Duodenal mucosa (tissue), 2 donors: Measurements from ENCODE around the gene CD99.
"Not testable (repeated sequence)": the region's sequence is repeated elsewhere in the genome, so short reads cannot be mapped to it uniquely, and the experiment has no call there.

Experiments used
- H3K27ac ChIP-seq: one replicate; pipeline ENCODE4 v1.7.0; 2013; ENCODE audit warnings: low read depth, low read length
- H3K27me3 ChIP-seq, 2 donors: one replicate each; pipeline ENCODE4 v1.7.0; 2013; ENCODE audit warnings: low read length in 2 of 2, control low read depth in 1 of 2; ENCODE audit not compliant: insufficient read depth in 2 of 2, control insufficient read depth in 1 of 2
- H3K36me3 ChIP-seq, 2 donors: one replicate each; pipeline ENCODE4 v1.7.0; 2013; ENCODE audit warnings: low read length in 2 of 2, control low read depth in 1 of 2; ENCODE audit not compliant: insufficient read depth in 2 of 2, control insufficient read depth in 1 of 2
- H3K4me1 ChIP-seq, 2 donors: one replicate each; pipeline ENCODE4 v1.7.0; 2013; ENCODE audit warnings: low read length in 2 of 2, control low read depth in 1 of 2; ENCODE audit not compliant: insufficient read depth in 2 of 2, control insufficient read depth in 1 of 2
- H3K4me3 ChIP-seq, 2 donors: one replicate each; pipeline ENCODE4 v1.7.0; 2013; ENCODE audit warnings: low read length in 2 of 2, low read depth in 1 of 2
- H3K9ac ChIP-seq, 2 donors: one replicate each; pipeline ENCODE4 v1.7.0; 2013; ENCODE audit warnings: low read length in 2 of 2, low read depth in 1 of 2
- H3K9me3 ChIP-seq, 2 donors: one replicate each; pipeline ENCODE4 v1.7.0; 2013; ENCODE audit warnings: low read length in 2 of 2, control low read depth in 1 of 2; ENCODE audit not compliant: control insufficient read depth in 1 of 2

Gene CD99

DNA sequence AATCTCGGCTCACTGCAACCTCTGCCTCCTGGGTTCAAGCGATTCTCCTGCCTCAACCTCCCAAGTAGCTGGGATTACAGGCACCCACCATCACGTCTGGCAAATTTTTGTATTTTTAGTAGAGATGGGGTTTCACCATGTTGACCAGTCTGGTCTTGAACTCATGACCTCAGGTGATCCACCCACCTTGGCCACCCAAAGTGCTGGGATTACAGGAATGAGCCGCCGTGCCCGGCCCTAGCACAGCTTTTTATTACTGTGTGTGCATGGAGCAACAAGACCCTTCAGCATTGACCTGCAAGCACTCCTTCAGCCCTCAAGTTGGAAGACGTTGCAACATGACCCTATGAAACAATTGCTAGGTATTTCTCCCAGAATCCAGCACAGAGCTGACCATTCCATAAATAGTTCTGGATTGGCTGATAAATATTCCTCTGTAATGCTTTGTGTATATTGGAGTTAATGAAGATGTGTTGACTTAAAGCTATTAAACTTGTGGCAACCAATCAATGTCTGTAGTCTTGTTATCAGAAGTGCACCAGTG is 15.4 kb upstream of the CD99 start:
- H3K27ac ChIP-seq, H3K27me3 ChIP-seq: not testable (repeated sequence)

DNA sequence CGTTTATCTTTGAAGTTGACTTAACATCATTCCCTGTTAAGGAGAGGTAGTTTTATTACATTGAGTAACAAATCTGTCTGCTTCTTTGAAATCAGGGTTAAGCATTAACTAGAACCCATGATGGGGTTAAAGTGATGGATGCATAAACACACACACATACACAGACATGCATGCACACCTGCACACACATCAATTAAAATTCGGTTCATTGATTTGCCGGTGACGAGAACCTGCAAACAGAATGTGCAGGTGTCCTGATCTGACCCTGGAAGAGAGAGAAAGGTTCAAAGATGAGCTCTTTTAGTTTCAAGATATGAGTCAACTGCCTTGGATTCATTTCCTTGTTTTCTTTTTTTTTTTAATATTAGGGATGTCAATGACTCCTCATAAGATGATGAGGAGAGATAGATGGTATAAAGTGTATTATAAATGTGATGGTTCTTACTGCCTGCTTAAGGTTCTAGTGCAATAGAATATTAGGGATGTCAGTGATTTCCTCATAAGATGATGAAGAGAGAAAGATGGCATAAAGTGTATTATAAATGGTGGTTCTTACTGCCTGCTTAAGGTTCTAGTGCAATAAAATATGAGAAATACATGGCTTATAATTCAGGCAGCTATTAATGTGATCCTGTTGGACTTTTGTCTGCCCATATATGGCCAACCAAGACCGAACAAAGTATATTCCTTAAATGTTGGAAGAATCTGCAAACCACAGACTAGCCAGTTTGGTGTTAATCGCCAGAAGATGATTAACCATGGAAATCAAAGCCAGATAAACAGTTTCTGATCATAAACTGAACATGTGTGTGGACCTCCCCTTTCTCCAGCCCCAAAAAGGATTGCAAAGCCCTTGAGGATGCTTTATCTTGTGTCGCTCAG is 14.1 kb upstream of the CD99 start:
- Histone ChIP-seq H3K27me3 (no peaks in the 10 kb centered on the region), H3K27ac (no peak overlapping the region), H3K9ac (no peak overlapping the region), H3K4me3 (peak overlapping the region in 1 of 2 donors; percentile 36), H3K4me1 (peaks cover 14 to 18% of the 10 kb centered on the region in 2 donors), H3K36me3 (no peaks in the 10 kb centered on the region), H3K9me3 (no peaks in the 10 kb centered on the region)

More for the DNA sequence above, 15.4 kb upstream of the CD99 start:
- H3K9me3 ChIP-seq, H3K36me3 ChIP-seq, H3K9ac ChIP-seq, H3K4me3 ChIP-seq: not testable (repeated sequence)
- peaks cover 14 to 18% of the 10 kb centered on the region in 2 donors for H3K4me1 ChIP-seq

DNA sequence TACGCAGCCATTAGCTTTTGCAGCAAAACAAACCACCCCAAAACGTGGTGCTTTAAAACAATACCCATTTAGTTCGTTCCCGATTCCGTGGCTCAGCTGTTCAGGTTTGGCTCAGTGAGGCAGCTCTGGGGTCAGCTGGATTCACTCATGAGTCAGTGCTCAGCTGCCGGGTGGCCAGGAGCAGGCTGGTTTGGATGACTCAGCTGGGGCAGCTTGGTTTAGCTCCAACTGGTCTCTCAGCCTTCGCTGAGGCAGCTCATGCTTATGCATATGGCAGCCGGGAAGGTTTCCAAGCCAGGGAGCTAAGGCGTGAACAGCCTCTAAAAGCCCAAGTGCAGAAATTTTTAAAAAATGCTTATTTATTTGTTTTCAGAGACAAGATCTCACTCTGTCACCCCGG is 13.3 kb upstream of the CD99 start:
- H3K4me3 ChIP-seq = peak overlapping the region in 1 of 2 donors; percentile 36
- H3K9ac ChIP-seq = no peak overlapping the region
- peaks cover 14 to 18% of the 10 kb centered on the region in 2 donors for H3K4me1 ChIP-seq
- H3K27ac ChIP-seq = no peak overlapping the region
- no peaks in the 10 kb centered on the region for H3K9me3 ChIP-seq
- no peaks in the 10 kb centered on the region for H3K36me3 ChIP-seq
- H3K27me3 ChIP-seq = no peaks in the 10 kb centered on the region

DNA sequence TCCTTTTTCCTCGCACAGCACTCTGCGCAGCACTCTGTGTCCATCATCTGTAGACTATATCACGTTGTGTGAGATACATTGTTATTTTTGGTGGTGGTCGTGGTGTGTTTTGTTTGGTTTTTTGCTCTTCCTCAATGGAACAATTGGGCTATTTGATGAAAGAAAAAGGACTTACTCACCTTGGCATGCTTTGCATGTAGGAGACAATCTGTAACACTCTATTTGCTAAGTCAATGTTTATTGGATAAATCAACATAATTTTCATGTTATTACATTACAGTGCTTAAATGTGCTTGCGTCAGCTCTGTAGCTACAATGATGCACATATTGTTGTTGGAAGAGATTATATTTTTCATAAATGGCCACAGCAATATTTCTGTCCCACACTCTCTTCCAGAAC is 12.5 kb upstream of the CD99 start:
- peaks cover 14 to 18% of the 10 kb centered on the region in 2 donors for H3K4me1 ChIP-seq
- H3K9me3 ChIP-seq = no peaks in the 10 kb centered on the region
- no peaks in the 10 kb centered on the region for H3K36me3 ChIP-seq
- H3K27ac ChIP-seq = no peak overlapping the region
- H3K4me3 ChIP-seq = no peak overlapping the region
- no peak overlapping the region for H3K9ac ChIP-seq
- H3K27me3 ChIP-seq = no peaks in the 10 kb centered on the region

DNA sequence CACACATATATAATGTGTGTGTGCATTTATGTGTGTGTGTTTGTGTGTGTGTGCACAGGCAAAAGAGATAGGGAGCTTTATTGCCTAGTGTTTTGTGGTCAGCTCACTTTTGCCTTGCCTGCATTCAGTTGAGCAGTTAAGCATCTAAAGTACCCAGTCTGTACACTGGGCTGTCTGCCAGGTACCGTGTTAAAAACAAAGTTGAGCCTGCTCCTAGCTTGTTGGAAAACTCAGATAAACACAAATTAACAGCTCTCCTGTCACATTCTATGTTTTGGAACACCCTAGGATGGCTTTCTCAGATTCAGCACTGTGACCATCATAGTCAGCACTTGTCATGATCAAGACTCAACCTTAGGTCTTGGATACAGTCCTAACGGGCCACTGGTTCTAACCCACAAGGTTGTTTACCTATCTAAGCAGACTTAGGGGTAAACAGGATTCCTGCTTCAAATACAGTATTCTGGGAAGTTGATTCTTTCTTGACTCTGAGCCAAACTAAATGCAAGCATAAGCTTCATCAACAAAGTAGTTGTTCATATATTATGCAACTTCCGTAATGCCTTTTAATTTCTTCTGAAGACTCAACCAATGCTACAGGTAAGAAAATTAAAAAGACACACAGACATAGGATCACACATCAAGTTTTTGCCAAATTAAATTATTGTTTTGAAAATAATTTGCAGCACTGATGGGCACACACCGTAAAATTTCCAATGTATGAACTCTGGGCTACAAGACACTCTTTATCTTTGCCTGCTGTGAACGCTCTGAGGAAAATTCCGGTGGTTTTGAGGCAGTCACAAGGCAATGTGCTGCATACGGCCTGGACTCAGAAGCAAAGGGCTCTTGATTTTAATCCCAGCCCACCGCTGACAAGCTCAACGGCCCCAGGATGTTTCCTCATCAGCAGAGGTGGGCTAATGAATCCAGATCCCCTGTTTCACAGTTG is 11.3 kb upstream of the CD99 start:
- Histone ChIP-seq H3K9me3 (no peaks in the 10 kb centered on the region), H3K9ac (no peak overlapping the region), H3K4me3 (no peak overlapping the region), H3K36me3 (no peaks in the 10 kb centered on the region), H3K4me1 (peaks cover 14 to 18% of the 10 kb centered on the region in 2 donors), H3K27me3 (no peaks in the 10 kb centered on the region), H3K27ac (no peak overlapping the region)

DNA sequence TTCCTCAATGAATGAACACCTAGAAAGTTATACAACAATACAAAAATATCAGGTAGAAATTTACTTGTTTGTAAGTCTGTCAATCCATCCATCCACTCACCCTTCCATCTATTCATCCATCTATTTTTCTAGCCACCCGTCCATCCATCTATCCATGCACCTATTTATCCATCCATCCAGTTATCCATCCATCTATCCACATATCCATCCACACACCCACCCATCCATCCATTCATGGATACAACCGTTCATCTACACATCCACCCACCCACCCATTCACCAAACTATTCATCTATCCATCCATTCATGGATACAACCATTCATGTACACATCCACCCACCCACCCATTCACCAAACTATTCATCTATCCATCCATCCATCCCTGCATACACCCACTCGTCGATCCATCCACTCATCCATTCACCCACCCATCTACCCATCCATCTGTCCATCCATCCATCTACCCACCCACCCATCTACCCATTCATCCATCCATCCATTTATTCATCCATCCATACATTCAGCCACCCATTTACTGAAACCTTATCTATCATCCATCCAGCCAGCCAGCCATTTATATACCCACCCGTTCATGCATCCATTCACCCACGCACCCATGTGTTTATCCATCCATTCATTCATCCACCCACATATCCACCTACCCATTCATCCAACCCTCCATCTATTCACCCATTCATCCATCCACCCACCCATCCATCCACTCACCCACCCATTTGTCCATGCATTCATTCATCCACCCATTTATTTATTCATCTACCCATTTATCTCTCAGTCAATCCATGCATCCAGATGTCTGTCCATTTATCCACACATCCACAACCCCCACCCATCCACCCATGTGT is 10.4 kb upstream of the CD99 start:
- H3K4me1 ChIP-seq = peaks cover 14 to 18% of the 10 kb centered on the region in 2 donors
- H3K9ac ChIP-seq = no peak overlapping the region
- H3K27me3 ChIP-seq = no peaks in the 10 kb centered on the region
- no peaks in the 10 kb centered on the region for H3K9me3 ChIP-seq
- no peak overlapping the region for H3K27ac ChIP-seq
- H3K36me3 ChIP-seq = no peaks in the 10 kb centered on the region
- H3K4me3 ChIP-seq = no peak overlapping the region

DNA sequence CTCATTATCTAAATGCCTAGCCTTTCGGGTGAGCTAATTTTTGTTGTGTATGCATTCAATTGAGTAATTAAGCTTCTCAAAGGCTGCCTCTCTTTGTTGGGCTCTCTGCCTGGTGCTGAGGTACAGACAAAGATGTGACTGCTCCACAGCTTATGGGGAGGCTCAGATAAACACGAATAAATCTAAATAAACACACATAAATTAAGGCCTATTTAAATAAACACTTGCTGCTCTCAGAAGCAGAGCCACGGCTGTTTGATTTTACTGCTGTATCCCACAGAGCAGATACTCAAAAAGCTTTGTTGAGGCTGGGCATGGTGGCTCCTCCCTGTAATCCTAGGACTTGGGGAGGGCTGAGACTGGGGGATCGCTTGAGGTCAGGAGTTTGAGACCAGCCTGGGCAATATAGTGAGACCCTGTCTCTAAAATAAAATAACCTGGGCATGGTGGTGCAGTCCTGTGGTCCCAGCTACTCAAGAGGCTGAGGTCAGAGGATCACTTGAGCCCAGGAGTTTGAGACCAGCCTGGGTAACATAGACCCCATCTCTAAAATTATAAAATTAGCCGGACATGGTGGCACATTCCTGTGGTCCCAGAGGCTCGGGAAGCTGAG is 8.4 kb upstream of the CD99 start:
- Histone ChIP-seq H3K27ac (no peak overlapping the region), H3K36me3 (no peaks in the 10 kb centered on the region), H3K4me3 (no peak overlapping the region), H3K27me3 (no peaks in the 10 kb centered on the region), H3K9ac (no peak overlapping the region), H3K9me3 (no peaks in the 10 kb centered on the region), H3K4me1 (peaks cover 1 to 2% of the 10 kb centered on the region in 2 donors)

DNA sequence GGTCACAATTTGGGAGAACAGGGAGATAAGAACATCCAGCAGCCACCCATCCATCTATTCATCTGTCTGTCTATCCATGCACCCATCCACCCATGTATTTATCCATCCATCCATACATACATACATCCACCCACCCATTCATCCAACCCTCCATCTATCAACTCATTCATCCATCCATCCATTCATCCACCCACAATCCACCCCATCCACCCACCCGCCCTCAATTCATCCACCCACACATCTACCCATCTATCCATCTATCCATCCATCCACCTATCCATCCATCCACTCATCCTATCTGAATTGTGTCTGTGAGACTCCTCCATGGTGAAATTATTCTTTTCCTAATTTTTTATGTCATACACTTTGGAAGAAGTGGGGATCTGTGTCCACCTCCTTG is 6.8 kb upstream of the CD99 start:
- Histone ChIP-seq H3K36me3 (no peaks in the 10 kb centered on the region), H3K9ac (no peak overlapping the region), H3K27me3 (no peaks in the 10 kb centered on the region), H3K27ac (no peak overlapping the region), H3K9me3 (no peaks in the 10 kb centered on the region), H3K4me3 (no peak overlapping the region), H3K4me1 (no peaks in the 10 kb centered on the region)

DNA sequence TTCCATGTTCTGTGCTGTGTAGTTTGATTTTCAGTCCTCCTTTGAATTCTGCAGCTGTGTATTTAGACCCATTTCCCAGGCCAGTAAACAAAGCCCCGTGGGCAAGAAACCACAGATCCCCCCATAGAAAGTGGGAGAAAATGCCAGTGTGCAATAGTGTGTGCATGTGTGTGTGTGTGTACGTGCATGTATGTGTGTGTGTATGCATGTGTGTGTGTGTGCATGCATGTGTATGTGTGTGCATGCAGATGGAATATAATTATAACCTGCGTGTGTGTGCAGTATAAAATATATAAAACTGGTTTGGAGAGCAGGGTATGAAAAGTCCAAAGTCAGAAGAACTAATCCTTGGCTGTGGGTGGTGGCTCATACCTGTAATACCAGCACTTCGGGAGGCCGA is 5.2 kb upstream of the CD99 start:
- H3K27me3 ChIP-seq = no peaks in the 10 kb centered on the region
- H3K36me3 ChIP-seq = no peaks in the 10 kb centered on the region
- H3K4me1 ChIP-seq = peaks cover 4 to 5% of the 10 kb centered on the region in 2 donors
- H3K9ac ChIP-seq = no peak overlapping the region
- H3K27ac ChIP-seq = no peak overlapping the region
- no peaks in the 10 kb centered on the region for H3K9me3 ChIP-seq
- H3K4me3 ChIP-seq = no peak overlapping the region
